ENCODE measurements around the gene RAB6B. TPM values are rescaled to one million over a fixed set of nuclear protein-coding genes. Genes with fewer than 3 reads are reported as not detected.

RAB6B gene
- total RNA-seq, 1 experiment from 2014 or later: 0.33 TPM

DNA sequence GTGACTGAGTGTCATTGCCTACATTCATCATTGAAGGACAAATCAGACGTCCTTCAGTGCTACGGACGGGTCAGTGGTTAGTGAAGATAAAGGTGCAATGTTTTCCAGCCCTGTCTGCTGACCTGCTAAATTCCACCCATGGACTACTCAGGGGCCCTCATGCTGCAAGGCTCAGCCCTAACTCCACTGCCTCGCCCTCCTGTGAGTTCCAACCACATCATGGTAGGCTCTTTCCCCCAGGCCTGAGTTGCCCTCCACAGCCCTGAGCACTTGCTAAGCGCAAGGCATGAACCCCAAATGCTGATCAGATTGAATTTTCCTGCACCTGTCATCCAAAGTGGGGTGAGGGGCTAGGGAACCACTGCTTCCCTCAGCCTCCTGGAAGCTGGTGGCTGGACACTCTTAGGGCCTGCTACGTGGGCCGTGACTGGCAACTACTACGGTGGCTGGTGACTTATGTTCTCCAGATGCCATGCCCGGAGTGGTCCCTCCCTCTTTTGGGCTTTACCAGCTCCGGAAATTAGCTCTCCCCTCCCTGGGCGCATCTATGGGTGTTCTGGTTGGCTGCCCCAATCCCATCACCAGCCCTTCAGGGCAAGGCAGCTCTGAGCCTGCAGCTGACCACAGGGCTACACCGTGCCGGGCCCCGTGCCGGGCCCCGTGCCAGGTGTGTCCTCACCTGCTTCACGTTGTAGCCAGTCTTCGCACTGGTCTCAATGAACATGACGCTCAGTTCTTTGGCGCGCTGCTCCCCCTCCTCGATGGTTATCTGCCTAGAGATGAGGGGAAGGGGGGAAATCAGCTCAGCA, 58.0 kb downstream of the RAB6B start:
- no peak for DNase-seq (ENCODE audit: low spot score)

DNA sequence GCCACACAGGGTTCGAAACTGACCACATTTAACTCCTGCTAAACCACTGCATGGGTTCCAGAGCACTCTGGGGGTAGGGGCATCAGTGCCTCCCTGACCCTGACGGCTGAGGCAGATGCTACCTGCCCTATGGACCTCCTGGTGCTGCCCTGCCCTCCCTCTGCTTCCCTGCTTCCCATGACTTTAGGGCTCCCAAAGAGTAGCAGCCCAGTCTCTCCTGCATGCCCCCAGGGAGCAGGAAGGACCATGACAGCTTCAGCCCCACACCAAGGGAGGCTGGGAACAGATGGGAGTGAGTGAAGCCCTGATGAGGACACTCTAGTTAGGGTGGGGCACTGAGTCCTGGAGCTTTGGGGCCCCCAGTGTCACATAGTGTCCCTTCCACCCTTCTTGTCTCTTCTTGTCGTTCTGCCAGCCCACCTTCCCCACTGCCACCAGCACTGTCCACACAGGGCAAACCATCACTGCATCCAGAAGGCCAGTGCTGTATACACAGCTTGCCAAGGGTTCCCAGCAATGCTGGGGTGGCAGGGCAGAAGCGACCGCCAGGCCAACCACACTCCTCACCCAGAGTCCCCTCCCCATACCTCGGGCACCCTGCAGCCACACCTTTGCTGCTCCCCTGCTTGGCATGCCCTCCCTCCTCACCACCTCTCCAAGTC, 59.1 kb downstream of the RAB6B start:
- DNase-seq (ENCODE audit: low spot score): no peak

DNA sequence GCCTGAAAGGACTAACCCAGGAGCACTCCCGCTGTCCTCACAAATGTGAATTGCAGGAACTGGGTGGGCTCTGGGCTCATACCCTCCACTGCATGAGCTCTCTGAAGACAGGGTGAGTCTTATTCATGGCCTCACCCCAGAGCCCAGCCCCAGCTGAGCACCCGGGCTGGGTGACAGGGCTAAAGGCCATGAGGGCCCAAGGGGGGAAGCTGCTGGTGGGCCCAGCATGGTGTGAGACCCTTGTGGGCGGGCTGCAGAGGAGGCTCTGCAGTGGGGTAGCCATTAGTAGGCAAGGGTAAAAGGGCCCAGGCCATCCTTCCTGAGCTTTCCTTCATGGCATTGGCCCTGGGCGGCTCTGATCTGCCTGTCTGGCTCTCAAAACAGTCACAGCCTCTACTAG, 59.7 kb downstream of the RAB6B start:
- DNase-seq (ENCODE audit: low spot score): no peak

DNA sequence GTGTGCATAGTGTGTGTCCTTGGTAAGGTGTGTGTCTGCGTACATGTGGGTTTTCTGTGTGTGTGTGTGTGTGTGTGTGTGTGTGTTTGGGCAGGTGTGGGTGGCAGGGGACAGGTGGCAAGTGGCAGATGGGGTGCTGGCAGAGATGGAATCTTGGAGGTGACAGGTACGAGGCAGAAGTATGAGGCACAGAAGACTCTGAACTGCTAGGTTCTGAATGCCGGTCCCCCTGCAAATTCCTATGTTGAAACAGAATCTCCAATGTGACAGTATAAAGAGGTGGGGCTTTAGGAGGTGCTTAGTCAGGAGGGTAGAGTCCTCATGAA, 60.3 kb downstream of the RAB6B start:
- DNase-seq (ENCODE audit: low spot score): no peak

DNA sequence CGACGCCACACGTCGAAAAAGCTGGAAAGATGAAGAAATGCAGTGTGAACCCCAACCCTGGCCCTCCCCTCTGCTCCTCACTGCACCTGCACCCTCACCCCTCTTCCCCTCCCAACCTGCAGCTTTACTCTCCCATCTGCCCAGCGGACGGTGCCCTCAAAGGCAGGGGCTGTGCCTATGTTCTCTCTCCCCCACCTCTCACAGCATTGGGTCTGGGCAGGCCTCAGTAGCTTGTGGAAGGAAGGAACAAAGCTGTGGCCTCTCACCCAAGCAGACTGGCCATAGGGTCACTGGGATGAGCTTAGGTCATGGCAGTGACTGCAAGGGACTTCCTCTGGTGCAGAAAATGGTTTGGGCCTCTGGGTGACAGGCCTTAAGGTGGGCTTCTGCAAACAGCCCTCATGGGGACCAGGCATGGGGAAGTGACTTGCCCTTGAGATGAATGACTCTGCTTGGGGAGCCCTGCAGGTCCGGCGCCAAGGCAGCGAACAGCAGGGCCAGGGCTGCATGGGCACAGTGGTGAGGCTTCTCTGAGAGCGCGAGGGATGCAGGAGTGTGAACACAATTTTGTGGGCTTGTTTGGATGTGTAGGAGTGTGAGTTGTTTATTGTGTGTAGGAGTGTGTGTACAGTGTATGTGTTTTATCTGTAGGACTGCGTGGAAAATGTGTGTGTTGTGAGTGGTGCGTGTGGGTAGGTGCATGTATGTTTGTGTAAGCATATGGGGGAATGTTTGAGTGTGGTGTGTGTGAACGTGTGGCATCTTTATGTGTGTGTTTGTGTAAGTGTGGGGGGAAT, 60.9 kb downstream of the RAB6B start:
- no peak for DNase-seq (ENCODE audit: low spot score)

DNA sequence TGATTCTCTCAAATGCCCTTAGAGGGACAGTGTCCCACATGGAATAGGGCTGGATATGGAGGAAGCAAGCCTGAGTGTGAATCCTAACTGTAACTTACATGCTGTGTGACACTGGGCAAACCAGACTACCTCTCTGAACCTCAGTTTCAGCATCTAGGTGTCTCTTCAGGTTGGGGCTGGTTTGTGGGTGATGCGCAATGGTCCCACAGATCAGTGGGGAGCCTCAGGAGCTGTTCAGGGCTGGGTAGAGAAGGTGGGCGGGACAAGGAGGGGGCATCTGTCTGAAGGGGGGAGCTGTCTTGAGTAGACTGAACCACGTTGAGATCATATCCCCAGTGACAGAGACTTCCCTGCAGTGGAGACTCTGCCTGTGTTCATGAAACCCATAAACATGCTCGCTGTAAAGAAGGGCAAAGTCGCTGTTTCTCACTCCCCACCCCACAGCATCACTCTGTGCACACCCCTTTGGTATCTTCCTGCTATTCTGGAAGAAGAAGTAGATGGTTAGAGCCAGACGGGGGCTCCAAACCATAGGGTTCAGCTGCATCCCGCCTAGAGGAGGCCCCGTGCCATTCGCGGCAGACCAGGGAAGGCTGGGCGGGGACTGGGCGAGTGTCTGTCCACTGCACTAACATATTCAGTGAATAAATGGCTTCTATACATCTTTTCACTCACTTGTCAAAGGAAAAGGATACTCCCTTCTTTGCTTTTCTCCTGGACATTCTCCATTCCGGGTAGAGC, 61.6 kb downstream of the RAB6B start:
- no peak for DNase-seq (ENCODE audit: low spot score)

DNA sequence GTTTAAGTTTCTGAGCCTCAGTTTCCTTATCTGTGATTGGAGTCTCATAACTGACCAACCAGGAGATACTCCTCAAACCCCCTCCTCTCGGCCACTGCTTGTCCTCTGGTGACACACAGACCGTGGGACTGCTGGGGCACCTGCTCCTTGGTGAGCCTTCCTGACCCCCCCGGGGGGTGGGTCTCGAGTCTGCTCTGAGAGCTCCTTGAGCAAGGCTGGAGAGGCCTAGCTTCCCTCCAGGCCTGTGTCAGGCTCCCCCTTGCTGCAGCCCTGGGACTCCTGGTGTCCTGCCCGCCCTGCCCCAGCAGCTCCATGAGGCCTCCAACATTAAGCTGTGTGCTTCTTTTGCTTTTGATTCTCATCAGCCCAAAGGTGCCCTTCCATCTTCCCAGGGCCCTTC, 62.4 kb downstream of the RAB6B start:
- no peak for DNase-seq (ENCODE audit: low spot score)

DNA sequence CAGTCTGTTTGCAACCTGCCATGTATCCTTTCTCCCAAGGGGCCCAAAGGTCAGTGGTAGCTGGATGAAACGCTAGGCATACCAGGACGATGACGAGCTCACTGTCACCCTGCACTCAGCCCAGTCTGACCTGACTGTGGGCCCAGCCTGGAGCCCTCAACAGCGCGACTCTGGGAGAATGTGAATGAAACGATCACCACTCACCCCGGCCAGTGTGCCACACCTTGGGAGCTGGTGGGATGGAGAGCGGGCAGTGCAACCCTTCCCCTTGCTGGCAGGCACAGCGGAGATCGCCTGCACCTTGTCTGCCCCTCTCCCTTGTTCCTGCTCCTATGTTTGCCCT, 62.9 kb downstream of the RAB6B start:
- no peak for DNase-seq (ENCODE audit: low spot score)

DNA sequence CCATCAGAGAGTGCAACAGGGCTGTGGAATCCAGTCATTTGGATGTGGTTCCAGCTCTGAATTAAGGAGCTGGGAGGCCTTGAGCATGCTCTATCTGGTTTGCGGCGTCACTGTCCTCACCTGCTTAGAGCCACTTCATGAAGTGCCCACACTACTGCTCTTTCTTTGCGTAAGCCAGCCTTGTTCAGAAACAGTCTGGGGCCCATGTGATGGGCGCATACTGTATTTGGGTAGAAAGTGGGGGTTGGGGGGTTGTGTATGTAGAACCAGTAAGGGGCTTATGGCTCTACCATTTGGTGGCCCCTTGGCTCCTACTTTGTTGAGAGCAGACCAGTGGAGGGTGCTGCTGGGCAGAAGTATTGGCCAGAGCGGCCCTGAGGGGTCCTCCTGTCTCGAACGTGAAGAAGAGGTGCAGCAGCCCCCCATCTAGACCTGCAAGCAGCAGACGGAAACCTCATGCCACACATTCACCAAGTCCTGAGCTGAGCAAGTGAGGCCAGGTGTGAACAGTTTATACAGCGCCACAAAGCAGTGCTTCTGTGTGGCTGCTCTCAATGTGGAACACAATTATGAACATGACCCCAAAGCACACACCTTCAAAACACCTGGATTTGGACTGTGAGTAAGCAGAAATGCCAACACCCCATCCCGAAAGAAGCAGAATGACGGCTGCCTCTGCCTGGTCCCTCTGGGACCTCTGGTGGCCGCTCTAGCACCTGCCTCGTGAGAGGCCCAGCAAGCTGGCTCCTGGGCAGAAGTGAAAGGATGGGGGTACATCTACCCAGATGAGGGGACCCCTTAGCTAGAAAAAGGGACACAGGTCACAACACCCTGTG, 63.5 kb downstream of the RAB6B start:
- no peak for DNase-seq (ENCODE audit: low spot score)

DNA sequence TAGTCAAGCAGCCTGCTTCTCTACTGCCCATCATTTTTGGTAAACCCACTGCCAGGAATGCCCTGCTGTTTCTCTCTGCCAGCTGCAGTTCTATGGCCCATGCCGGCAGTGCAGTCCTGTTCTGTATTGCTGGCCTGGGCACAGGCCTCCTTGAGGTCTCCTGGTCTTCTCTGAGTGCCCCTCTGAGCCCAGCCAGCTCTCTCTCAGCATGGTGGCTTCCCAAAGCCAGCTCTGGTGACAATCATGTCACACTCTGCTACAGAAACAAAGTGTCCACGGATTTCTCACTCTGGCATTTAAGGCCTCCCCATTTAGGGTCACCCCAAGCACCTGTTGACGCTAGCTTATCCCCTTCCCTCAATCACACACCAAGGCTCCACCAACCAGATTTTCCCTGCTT, 65.6 kb downstream of the RAB6B start:
- no peak for DNase-seq (ENCODE audit: low spot score)

DNA sequence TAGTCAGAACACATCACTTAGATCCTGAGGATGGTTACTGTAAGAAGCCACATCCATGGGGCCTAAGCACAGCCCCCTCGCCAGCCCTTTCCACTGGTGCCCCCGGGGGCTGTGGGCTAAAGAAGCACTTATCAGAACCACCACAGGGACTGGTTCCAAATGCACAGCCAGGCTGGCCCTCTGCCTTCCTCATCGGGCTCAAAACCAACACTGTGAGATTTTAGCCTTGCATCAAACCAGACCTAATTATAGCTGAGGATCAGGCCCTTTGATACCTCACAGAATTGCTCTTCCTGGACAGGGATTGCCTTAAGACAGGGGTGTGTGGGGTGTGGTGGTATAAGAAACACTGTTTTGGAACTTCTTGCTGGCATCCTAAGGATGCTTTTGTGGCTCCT, 66.4 kb downstream of the RAB6B start:
- DNase-seq (ENCODE audit: low spot score): no peak

DNA sequence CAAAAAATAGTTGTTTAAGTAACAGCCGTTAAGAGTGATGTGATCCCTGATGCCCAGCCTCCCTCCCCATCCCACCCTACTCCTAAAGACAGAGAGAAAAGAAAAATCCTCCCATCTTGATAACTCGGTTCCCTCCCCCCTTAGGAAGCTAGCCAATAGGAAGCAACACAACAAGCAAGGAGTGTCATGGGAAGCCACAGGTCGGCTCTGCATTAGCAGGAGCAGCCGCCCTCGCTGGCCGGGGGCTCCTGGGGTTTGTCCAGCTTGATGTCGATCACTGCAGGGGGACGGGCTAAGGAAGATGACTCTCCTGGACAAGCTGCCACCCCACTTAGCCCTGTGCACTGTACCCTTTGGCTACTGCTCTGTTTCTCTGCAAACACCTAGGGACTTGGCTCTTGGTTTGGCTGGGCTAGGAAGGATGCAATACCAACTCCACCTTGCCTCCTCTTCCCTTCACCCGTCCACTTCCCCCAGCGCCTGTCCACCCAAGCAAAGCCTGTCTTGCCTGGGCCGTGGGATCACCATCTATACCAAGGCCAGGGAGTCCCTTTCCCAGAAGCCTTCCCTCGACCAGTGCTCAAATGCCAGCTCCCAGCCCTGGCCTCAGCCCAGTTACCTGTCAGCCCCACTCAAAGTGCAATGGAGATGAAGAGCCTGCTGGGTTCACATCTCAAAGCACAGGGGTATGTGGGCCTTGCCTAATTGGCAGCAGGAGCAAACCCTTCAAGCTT, 66.9 kb downstream of the RAB6B start:
- no peak for DNase-seq (ENCODE audit: low spot score)

DNA sequence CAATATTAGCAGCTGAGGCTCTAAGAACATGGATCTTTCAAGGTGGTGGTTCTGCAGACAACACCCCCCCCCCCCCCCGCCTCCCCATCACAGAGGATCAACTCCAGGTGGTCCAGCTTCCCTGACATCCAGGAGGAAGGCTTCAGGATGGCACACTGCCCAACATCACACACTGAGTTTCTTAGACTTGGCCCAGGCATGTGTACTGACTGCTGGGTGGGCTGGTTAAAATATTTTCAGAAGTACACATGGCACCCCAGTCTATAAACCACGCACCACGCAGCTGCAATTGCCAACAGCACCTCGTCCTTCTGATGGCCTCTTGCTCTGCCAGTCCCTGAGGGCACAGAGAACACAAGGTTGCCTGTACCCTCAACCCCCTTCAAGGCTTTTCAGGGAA, 68.0 kb downstream of the RAB6B start:
- no peak for DNase-seq (ENCODE audit: low spot score)

DNA sequence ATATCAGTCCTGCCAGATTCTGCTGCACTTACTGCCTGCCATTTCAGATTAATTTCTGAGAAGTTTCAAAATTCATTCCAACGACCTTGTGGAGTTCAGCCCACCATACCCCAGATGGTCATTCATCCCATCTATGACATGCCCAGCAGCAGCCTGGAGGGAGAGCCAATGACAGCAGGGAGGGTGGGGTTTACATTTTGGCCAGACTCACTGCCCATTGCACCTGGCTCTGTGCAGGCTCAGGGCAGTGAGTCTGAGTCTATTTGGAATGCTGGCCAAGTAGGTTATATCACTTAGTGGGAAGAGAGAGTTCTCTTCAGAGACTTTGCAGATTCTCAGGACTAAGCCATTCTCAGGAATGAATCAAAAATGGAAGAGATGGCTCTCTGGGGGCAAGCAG, 68.5 kb downstream of the RAB6B start:
- no peak for DNase-seq (ENCODE audit: low spot score)

DNA sequence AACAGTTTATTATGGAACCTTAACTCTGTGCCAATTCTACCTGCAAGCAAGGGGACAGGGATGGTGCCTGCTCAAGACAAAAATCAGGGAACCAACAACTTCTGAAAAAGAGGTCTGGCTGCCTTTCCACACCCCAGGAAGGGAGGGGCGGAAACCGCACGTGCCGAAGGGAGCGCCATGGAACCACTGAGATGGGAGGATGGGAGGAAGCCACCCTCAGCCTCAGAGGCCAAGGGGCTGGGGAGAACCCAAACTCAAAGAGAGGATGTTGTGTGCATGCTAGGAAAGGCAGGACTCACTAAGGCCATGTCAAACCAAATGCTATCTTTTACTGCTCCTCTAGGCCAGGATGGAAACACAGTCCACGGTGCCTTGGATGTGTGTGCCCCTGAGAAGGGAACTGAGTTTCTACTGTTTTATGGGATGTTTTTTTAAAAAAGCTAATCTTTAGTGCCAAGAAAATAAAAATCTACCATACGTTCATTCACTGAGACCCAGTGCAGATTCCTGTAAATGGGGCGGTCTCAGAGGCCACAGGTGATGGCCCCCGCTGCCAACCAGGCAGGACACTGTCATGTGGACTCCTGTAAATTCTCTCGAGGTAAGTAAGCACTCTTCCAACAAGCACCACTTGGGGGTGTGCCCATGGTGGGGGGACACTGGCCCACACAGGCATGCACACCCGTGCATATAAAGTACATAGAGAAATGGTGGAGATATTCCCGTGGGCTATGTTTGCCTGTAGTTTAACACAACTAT, 69.5 kb downstream of the RAB6B start:
- no peak for DNase-seq (ENCODE audit: low spot score)

DNA sequence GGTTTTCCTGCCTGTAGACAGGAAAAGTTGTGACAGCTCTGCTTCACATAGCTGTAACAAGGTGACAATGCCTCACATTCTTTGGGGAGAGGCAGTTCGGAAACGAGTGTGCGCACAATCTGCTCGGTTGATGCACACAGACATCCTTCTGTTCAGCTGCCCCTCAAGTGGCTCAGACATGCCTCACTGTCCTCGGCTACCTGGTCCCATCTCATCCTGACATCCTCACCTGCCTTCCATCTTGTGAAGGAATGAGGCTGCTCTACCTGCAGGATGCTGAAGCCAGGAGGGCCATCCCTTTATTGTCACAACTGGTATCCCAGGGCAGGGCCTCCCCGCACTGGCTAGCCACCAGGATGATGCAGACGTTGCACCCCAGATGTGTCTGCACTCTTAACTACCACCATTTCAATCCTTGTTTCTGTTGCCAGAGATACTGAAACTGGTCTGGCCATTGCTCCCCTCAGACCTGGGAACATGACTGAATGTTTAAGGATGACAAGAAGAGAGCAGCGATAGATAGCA, 70.7 kb downstream of the RAB6B start:
- DNase-seq (ENCODE audit: low spot score): no peak

DNA sequence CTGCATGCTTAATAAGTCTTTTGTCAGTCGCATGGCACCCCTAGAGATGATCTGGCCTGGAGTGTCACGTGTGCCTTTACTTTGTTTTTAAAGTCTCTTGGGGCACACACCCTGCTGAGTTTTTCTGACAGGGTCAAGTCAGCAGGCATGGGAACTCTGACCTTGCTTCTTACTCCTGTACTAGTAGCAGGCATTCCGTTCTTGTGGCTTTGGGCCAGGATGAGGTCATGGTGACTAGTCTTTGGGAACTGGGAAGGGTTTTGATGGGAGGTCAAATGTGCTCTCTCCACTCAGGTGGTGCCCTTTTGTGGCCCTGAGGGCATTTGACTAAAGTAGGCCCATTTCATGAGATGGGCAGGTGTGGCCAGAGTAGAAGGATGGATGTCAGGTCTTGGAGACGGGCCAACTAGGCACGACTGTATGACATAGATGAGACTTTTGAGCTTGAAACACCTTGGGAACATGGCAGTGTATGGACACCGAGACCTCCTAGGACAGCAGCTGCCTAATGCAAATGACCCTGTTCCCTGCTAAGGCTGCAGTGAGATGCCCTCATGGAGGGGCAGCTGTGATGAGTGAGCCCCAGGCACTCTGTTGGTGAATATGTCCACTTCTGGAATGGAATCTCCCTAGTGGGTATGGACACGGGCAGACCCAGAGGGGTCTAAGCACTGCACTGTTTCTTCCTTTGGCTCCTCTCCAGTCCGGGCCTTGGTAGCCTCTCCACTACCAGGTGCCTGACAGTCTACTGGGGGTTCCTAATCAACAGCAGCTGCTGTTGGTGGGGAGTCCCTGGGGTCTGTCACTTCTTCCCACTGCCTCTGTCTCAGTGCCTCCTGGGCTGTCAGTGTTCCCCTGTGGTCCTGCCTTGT, 73.7 kb downstream of the RAB6B start:
- peak; percentile 97 for DNase-seq (ENCODE audit: low spot score)

DNA sequence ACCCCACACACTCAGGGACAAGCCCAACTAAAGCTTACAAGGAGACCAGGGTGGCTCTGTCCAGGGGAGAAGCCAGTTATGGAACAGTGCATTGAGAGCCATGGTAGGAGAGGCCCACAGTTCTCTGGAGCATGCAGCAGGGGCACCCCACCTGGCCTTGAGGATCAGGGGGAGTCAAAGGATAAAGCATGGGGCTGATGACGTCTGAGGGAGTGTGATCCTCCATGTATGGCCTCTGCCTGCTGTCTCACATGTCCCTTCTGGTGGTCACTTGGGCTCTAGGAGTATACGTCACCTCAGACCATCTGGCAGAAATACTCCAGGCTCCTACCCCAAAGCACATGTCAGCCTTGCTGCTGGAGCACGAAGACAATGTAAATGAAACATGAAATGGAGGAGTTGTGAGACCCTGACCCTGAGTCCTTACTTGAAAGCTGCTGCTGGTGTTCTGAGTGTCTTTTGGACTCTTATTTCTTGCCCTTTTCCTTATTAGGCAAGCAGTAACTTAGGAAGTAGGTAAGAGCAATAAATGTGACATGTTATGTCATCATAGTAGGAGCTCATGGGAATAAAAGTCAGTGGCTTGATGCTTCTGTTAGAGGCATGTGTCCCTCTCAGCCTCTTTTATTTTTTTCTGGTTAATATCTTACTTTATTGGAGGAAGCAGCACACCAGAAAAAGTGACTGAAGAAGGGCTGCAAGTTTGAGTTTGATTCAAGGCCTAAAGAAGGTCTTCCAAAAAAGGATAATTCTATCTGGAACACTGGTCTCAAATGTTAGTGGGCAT, 74.6 kb downstream of the RAB6B start:
- DNase-seq (ENCODE audit: low spot score): no peak
